ENCODE measurements around the gene BACE1.

DNA sequence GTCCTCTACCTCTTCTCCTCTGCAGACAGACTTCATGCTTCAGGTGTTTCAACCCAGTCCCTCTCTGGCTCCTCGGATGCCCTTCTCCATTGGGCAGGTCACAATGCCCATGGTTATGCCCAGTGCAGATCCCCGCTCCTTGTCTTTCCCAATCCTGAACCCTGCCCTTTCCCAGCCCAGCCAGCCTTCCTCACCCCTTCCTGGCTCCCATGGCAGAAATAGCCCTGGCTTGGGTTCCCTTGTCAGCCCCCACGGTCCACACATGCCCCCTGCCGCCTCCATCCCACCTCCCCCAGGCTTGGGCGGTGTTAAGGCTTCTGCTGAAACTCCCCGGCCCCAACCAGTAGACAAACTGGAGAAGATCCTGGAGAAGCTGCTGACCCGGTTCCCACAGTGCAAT, 34.2 kb downstream of the BACE1 start:
- no peak for TF ChIP-seq POLR2A (IDR thresholded peaks at IDR 0.05)
- TF ChIP-seq, protein P1, sequence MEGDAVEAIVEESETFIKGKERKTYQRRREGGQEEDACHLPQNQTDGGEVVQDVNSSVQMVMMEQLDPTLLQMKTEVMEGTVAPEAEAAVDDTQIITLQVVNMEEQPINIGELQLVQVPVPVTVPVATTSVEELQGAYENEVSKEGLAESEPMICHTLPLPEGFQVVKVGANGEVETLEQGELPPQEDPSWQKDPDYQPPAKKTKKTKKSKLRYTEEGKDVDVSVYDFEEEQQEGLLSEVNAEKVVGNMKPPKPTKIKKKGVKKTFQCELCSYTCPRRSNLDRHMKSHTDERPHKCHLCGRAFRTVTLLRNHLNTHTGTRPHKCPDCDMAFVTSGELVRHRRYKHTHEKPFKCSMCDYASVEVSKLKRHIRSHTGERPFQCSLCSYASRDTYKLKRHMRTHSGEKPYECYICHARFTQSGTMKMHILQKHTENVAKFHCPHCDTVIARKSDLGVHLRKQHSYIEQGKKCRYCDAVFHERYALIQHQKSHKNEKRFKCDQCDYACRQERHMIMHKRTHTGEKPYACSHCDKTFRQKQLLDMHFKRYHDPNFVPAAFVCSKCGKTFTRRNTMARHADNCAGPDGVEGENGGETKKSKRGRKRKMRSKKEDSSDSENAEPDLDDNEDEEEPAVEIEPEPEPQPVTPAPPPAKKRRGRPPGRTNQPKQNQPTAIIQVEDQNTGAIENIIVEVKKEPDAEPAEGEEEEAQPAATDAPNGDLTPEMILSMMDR (IDR thresholded peaks at IDR 0.05), result no peak
